GM21723 (cell line): Measurements from ENCODE around the gene ZDHHC24.

ENCODE experiments used
- ATAC-seq: cut with Tn5 transposase; IDR thresholded peaks from one replicate; pipeline ENCODE4 v1.9.1; 2021; ENCODE audit warnings: mild to moderate bottlenecking, moderate library complexity; ENCODE audit not compliant: unreplicated experiment

The ZDHHC24 gene

DNA sequence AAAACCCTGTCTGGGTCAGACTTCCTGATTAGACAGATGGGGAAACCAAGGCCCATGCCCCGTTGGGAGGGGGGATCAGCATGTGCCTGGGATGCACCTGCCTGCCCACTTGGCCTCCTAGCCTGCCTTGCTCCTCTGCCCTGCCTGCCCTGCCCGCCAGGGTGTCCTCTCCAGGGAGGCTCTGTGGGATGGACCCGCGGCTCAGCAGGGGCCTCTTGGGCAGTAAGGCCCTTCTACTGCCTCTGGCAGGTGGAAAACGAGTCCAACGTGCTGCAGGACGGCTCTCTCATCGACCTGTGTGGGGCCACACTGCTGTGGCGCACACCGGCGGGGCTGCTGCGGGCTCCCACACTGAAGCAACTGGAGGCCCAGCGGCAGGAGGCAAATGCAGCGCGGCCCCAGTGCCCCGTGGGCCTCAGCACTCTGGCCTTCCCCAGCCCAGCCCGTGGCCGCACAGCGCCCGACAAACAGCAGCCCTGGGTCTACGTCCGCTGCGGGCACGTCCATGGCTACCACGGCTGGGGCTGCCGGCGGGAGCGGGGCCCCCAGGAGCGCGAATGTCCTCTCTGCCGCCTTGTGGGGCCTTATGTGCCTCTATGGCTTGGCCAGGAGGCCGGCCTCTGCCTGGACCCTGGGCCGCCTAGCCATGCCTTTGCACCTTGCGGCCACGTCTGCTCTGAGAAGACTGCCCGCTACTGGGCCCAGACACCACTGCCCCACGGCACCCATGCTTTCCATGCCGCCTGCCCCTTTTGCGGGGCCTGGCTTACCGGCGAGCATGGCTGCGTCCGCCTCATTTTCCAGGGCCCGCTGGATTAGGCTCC, 70.3 kb downstream of the ZDHHC24 start:
- ATAC-seq = no peak

- no peak for ATAC-seq
These were observed 72.0 kb downstream of the ZDHHC24 start for GRCh38 chr11:66473608-66474515.

GRCh38 chr11:66473167-66473566, 72.7 kb downstream of the ZDHHC24 start:
- no peak for ATAC-seq

- no peak for ATAC-seq
These were observed 73.8 kb downstream of the ZDHHC24 start for GRCh38 chr11:66472054-66472453.

DNA sequence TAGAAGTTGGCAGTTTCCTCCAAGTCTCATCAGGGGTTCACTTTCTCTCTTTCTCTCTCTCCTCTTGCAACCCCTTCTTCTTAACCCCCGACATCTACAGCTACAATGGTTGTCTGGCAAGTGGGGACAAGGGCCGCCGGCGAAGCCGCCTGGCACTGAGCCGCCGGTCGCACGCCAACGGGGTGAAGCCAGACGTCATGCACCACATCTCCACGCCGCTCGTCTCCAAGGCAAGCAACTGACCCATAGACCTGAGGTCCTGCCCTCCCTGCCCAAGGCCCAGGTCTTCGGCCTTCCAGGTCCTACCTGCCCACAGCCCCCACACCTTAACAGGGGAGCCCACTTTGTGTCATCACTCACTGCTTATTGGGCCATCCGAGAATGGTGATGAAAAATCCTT, 74.7 kb downstream of the ZDHHC24 start:
- ATAC-seq = no peak
